Measurements from ENCODE around the gene SLC25A44. TPM values are rescaled to one million over a fixed set of nuclear protein-coding genes. Genes with fewer than 3 reads are reported as not detected.

Gene SLC25A44
- total RNA-seq, 1 experiment from 2014 or later: 40.2 TPM

DNA sequence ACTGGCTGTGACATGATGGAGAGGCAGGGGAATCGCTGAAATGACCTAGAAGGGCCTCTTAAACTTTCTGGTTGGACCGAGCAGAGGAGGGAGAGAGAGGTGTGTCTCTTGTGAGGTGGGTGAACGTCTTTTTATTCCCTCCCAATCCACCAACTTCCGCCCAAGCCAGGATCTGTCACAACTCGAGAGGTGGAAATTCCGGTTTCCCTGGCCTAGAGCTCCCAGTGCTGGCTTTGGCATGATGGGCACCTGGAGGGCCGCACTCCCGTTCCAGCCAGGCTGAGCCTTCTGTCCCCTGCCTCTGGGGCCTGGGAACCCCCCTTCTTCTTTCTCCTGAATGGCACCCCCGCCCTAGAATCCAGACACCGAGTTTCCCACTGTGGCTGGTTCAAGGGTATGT, 40.5 kb upstream of the SLC25A44 start, which contains the start of gene SEMA4A:
SEMA4A (plus strand) TSS at position 224 of the 400 bp plus-strand sequence. CDS start 994 bp downstream, outside the sequence.
- Histone ChIP-seq H3K4me1 (ENCODE audit: insufficient read depth, low read length) (peaks cover 16% of the 10 kb centered on the region), H2AK5ac (ENCODE audit: insufficient read length, low read length) (no peak within 1 kb of the TSS), H3K27ac (ENCODE audit: insufficient read length, low read depth, low read length) (no peak within 1 kb of the TSS), H3K56ac (ENCODE audit: insufficient read length, low read depth, low read length) (no peak within 1 kb of the TSS), H2BK120ac (ENCODE audit: low read depth, low read length, poor library complexity, severe bottlenecking) (no peak within 1 kb of the TSS), H3K4me2 (ENCODE audit: insufficient read depth, insufficient read length, low read length) (no peak within 1 kb of the TSS), H2BK12ac (ENCODE audit: insufficient read length, low read depth, low read length) (no peak within 1 kb of the TSS), H3K23ac (ENCODE audit: insufficient read length, low read depth, low read length) (no peak within 1 kb of the TSS), H4K8ac (replicated peaks; ENCODE audit: insufficient read length, low read depth, low read length) (no peak within 1 kb of the TSS), H4K91ac (ENCODE audit: insufficient read length, low read depth, low read length) (no peak within 1 kb of the TSS), H3K27me3 (ENCODE audit: insufficient read depth, low read length) (no peaks in the 10 kb centered on the region), H3K4ac (ENCODE audit: low read depth, low read length) (no peak within 1 kb of the TSS), H2BK5ac (ENCODE audit: insufficient read length, low read length) (no peak within 1 kb of the TSS), H3K79me1 (ENCODE audit: insufficient read depth, low read depth, low read length, poor library complexity, severe bottlenecking) (no peaks in the 10 kb centered on the region), H4K5ac (ENCODE audit: insufficient read length, low read depth, low read length) (no peak within 1 kb of the TSS), H3K18ac (ENCODE audit: insufficient read length, low read depth, low read length) (no peak within 1 kb of the TSS), H3K14ac (ENCODE audit: insufficient read depth, low read length) (no peak within 1 kb of the TSS; the same call in 1 of the 2 replicates), H3K23me2 (ENCODE audit: insufficient read length, low read depth, low read length, poor library complexity, severe bottlenecking) (no peaks in the 10 kb centered on the region), H2AFZ (ENCODE audit: low read length) (no peak within 1 kb of the TSS), H4K20me1 (ENCODE audit: control insufficient read depth, insufficient read depth, insufficient read length) (no peaks in the 10 kb centered on the region), H3K79me2 (ENCODE audit: insufficient read depth, low read length) (no peaks in the 10 kb centered on the region), H2BK15ac (ENCODE audit: low read depth, low read length) (no peak within 1 kb of the TSS), H3T11ph (ENCODE audit: low read length) (no peak within 1 kb of the TSS), H3K9me3 (ENCODE audit: control insufficient read depth, low read depth, low read length) (no peaks in the 10 kb centered on the region), H2BK20ac (ENCODE audit: low read depth, low read length, poor library complexity, severe bottlenecking) (no peak within 1 kb of the TSS), H3K9ac (ENCODE audit: extremely low read depth, insufficient read length, low read length) (no peak within 1 kb of the TSS)
- peaks cover 0 to 5% (median 2%) of the 10 kb centered on the region in 3 experiments; a peak in 4 of 7 replicates for H3K36me3 Mint-ChIP-seq (ENCODE audit: insufficient read depth in 1 of 3, low read depth in 3 of 3)
- H3K9me3 Mint-ChIP-seq: no peaks in the 10 kb centered on the region
- no peaks in the 10 kb centered on the region for H3K27me3 Mint-ChIP-seq (ENCODE audit: low read depth)
- peaks cover 51 to 56% of the 10 kb centered on the region in 2 experiments for H3K4me1 Mint-ChIP-seq
- peak within 1 kb of the TSS in 2 of 3 experiments; percentile 52 to 92; a peak in 4 of 7 replicates for H3K27ac Mint-ChIP-seq
- WGBS (ENCODE audit: extremely low coverage, insufficient read length, low lambda C conversion rate): no CpG with 5 or more reads among the region's 10 CpGs
- no peak for DNase-seq
- TF ChIP-seq CTCF (conservative IDR thresholded peaks at IDR 0.05): no peak
- peak within 1 kb of the TSS in 1 of 2 experiments; percentile 15; a peak in 1 of 5 replicates for H3K4me3 Mint-ChIP-seq

Data from H9 (cell line).